B cell (primary cell): ENCODE data around the gene SIK3.

Source experiments
- CTCF ChIP-seq: fragments of 200-600 bp; IDR thresholded peaks from one replicate; pipeline ENCODE4 v1.8.0; 2022; ENCODE audit warnings: antibody characterized with exemption, mild to moderate bottlenecking
- EZH2 ChIP-seq: IDR thresholded peaks from 2 replicates; pipeline ENCODE4 v1.6.1; 2012; ENCODE audit warnings: borderline replicate concordance, low read depth, mild to moderate bottlenecking, moderate library complexity, low read length; ENCODE audit not compliant: insufficient read depth, poor library complexity, severe bottlenecking

- no peak for TF ChIP-seq CTCF
- no peak for TF ChIP-seq EZH2
These were observed 196.1 kb downstream of the SIK3 start for GRCh38 chr11:116901964-116902688.
